NCI-H2081 treated with DMSO at 0.1 percent for 48 hours (cell line): ENCODE results near the gene CLDN2.
"Not testable (repeated sequence)": the region's sequence is repeated elsewhere in the genome, so short reads cannot be mapped to it uniquely, and the experiment has no call there.

ENCODE experiments used
- DNase-seq: peaks from one replicate; lab custom pipeline; 2025; lab: John Stamatoyannopoulos, UW

Gene CLDN2

GRCh38 chrX:106919932-106920452 lies at the start of gene CLDN2:
CLDN2 (plus strand) TSS chrX:106920402; CDS start chrX:106928229, 7,827 bp downstream.
- DNase-seq: no peak

- DNase-seq: not testable (repeated sequence)
Measured at GRCh38 chrX:106872796-106873195, 47.4 kb upstream of the CLDN2 start.

- no peak for DNase-seq
Measured at GRCh38 chrX:106874075-106874474, 46.1 kb upstream of the CLDN2 start.

GRCh38 chrX:106875151-106875550 lies 45.1 kb upstream of the CLDN2 start:
- DNase-seq: no peak

GRCh38 chrX:106889468-106889867 lies 30.7 kb upstream of the CLDN2 start:
- DNase-seq: no peak

- no peak for DNase-seq
Measured at GRCh38 chrX:106891762-106892460, 28.3 kb upstream of the CLDN2 start.

- peak; percentile 57 for DNase-seq
Measured at GRCh38 chrX:106894392-106894909, 25.8 kb upstream of the CLDN2 start.

- no peak for DNase-seq
Measured at GRCh38 chrX:106894978-106895452, 25.2 kb upstream of the CLDN2 start.

- no peak for DNase-seq
Measured at GRCh38 chrX:106897259-106897658, 22.9 kb upstream of the CLDN2 start.

- no peak for DNase-seq
Measured at GRCh38 chrX:106898462-106898861, 21.7 kb upstream of the CLDN2 start.

GRCh38 chrX:106899276-106899675 lies 20.9 kb upstream of the CLDN2 start:
- DNase-seq: no peak

- DNase-seq: no peak
Measured at GRCh38 chrX:106899841-106900240, 20.4 kb upstream of the CLDN2 start.

GRCh38 chrX:106901341-106901740 lies 18.9 kb upstream of the CLDN2 start:
- no peak for DNase-seq

- DNase-seq: no peak
Measured at GRCh38 chrX:106901781-106902219, 18.4 kb upstream of the CLDN2 start.

- DNase-seq: no peak
Measured at GRCh38 chrX:106902684-106903083, 17.5 kb upstream of the CLDN2 start.

- DNase-seq: no peak
Measured at GRCh38 chrX:106903291-106903824, 16.8 kb upstream of the CLDN2 start, which contains the start of gene RIPPLY1. RIPPLY1 (minus strand) TSS chrX:106903341; CDS start chrX:106903287, 54 bp downstream.

GRCh38 chrX:106903856-106904528 lies 16.2 kb upstream of the CLDN2 start:
- DNase-seq: no peak

- DNase-seq: no peak
Measured at GRCh38 chrX:106905064-106905708, 15.0 kb upstream of the CLDN2 start.

- DNase-seq: no peak
Measured at GRCh38 chrX:106906361-106906760, 13.8 kb upstream of the CLDN2 start.

- DNase-seq: no peak
Measured at GRCh38 chrX:106912864-106913263, 7.3 kb upstream of the CLDN2 start.

- no peak for DNase-seq
Measured at GRCh38 chrX:106917830-106918500, 2.2 kb upstream of the CLDN2 start.
